GM23338 (cell line): ENCODE results near the gene NAXE. TPM values are rescaled to one million over a fixed set of nuclear protein-coding genes. Genes with fewer than 3 reads are reported as not detected.

Experiments
- ATAC-seq: fragments of 200-7000 bp; cut with Tn5 transposase; 3 replicates; pipeline ENCODE4 v1.9.1; 2020
- DNase-seq: peaks from one replicate; pipeline ENCODE4 v3.0.0-alpha.2; 2015; ENCODE audit warnings: low spot score
- H2AFZ ChIP-seq: fragments of 200-600 bp; sonication (generic); 2 replicates; pipeline ENCODE4 v1.8.0; 2016; ENCODE audit warnings: antibody characterized with exemption, mild to moderate bottlenecking, moderate library complexity
- H3F3A ChIP-seq: fragments of 200-600 bp; sonication (generic); replicated peaks from 2 replicates; pipeline ENCODE4 v1.8.0; 2017; ENCODE audit warnings: antibody characterized with exemption, mixed run types, low read depth
- H3K27ac ChIP-seq: fragments of 200-600 bp; sonication (generic); 2 replicates; pipeline ENCODE4 v1.6.1; 2016; ENCODE audit warnings: low read depth
- H3K27me3 ChIP-seq: fragments of 200-600 bp; sonication (generic); 2 replicates; pipeline ENCODE4 v1.8.0; 2016; ENCODE audit warnings: mild to moderate bottlenecking, mixed run types, moderate library complexity; ENCODE audit not compliant: insufficient read depth
- H3K36me3 ChIP-seq: fragments of 200-600 bp; sonication (generic); 2 replicates; pipeline ENCODE4 v1.8.0; 2016; ENCODE audit warnings: mild to moderate bottlenecking; ENCODE audit not compliant: insufficient read depth
- H3K4me1 ChIP-seq: fragments of 200-600 bp; sonication (generic); 2 replicates; pipeline ENCODE4 v1.8.0; 2016; ENCODE audit warnings: mild to moderate bottlenecking, moderate library complexity; ENCODE audit not compliant: insufficient read depth
- H3K4me2 ChIP-seq: fragments of 200-600 bp; sonication (generic); 2 replicates; pipeline ENCODE4 v1.7.1; 2017; ENCODE audit warnings: mixed run types
- H3K4me3 ChIP-seq: fragments of 200-600 bp; sonication (generic); 2 replicates; pipeline ENCODE4 v1.6.1; 2016; ENCODE audit warnings: mixed run types
- H3K79me2 ChIP-seq: fragments of 200-600 bp; sonication (generic); replicated peaks from 2 replicates; pipeline ENCODE4 v1.8.0; 2017; ENCODE audit warnings: mild to moderate bottlenecking; ENCODE audit not compliant: insufficient read depth
- H3K9me2 ChIP-seq: fragments of 200-600 bp; sonication (generic); 2 replicates; pipeline ENCODE4 v1.8.0; 2017; ENCODE audit not compliant: insufficient read depth
- H4K20me1 ChIP-seq: fragments of 200-600 bp; sonication (generic); replicated peaks from 2 replicates; pipeline ENCODE4 v1.8.0; 2017; ENCODE audit warnings: mild to moderate bottlenecking; ENCODE audit not compliant: insufficient read depth
- H3K27ac Mint-ChIP-seq: 2 replicates; pipeline ENCODE4 v1.8.0; 2020; ENCODE audit warnings: inconsistent platforms, mild to moderate bottlenecking, moderate library complexity, mixed read lengths
- H3K27me3 Mint-ChIP-seq: 3 replicates; pipeline ENCODE4 v1.8.0; 2022; ENCODE audit warnings: low read depth, mild to moderate bottlenecking, moderate library complexity, mixed read lengths, inconsistent platforms; ENCODE audit not compliant: insufficient read depth, poor library complexity
- H3K36me3 Mint-ChIP-seq: 3 replicates; pipeline ENCODE4 v1.8.0; 2021; ENCODE audit warnings: low read depth, mild to moderate bottlenecking, inconsistent platforms, moderate library complexity, mixed read lengths
- H3K4me1 Mint-ChIP-seq: 3 replicates; pipeline ENCODE4 v1.8.0; 2020; ENCODE audit warnings: mild to moderate bottlenecking, inconsistent platforms, mixed read lengths
- H3K4me3 Mint-ChIP-seq: 3 replicates; pipeline ENCODE4 v1.8.0; 2021; ENCODE audit warnings: moderate library complexity, mild to moderate bottlenecking, inconsistent platforms, mixed read lengths
- H3K9me3 Mint-ChIP-seq: 3 replicates; pipeline ENCODE4 v1.8.0; 2020; ENCODE audit warnings: moderate library complexity, mild to moderate bottlenecking, inconsistent platforms, mixed read lengths
- CREB1 ChIP-seq: fragments of 250-450 bp; sonication (Bioruptor Pico); IDR thresholded peaks from 2 replicates; pipeline ENCODE4 v1.5.0; 2020; ENCODE audit warnings: low read depth, mild to moderate bottlenecking, moderate library complexity
- EZH2 ChIP-seq: fragments of 200-600 bp; sonication (generic); IDR thresholded peaks from one replicate; pipeline ENCODE4 v1.8.0; 2017; ENCODE audit warnings: antibody characterized with exemption, mild to moderate bottlenecking, low read depth; ENCODE audit not compliant: unreplicated experiment
- JUNB ChIP-seq: IDR thresholded peaks from one replicate; pipeline ENCODE4 v1.6.1; 2016; ENCODE audit warnings: antibody characterized with exemption; ENCODE audit not compliant: unreplicated experiment
- STAT1 ChIP-seq: IDR thresholded peaks from one replicate; pipeline ENCODE4 v1.6.1; 2016; ENCODE audit warnings: antibody characterized with exemption; ENCODE audit not compliant: unreplicated experiment
- ZNF114 ChIP-seq: fragments of 250-450 bp; sonication (Bioruptor Pico); IDR thresholded peaks from 2 replicates; pipeline ENCODE4 v1.5.0; 2020; ENCODE audit warnings: mild to moderate bottlenecking, moderate library complexity
- polyA plus RNA-seq: library from polyadenylated mRNA; unstranded; fragments of >200 nt; fragmentation: Nextera tagmentation; extraction: Ambion mirVana; gene quantifications from 2 replicates; pipeline ENCODE4 v1.2.1, GENCODE V29; 2016
- total RNA-seq: library from RNA; depleted of rRNA; stranded (reverse); fragments of >200 nt; shearing (Covaris generic); gene quantifications from 2 replicates; pipeline ENCODE4 v1.2.3, GENCODE V29; 2014
- TF ChIP-seq, protein P1 (sequence below), 2 experiments: fragments of 200-600 bp in 1 of 2; sonication (generic) in 1 of 2; conservative IDR thresholded peaks; 2 replicates each; pipeline versions ENCODE4 v1.5.1 to v1.6.1; 2016 to 2017; ENCODE audit warnings: antibody characterized with exemption in 2 of 2, low read depth in 2 of 2, mild to moderate bottlenecking in 2 of 2, moderate library complexity in 1 of 2
- TF ChIP-seq, protein P2 (sequence below): IDR thresholded peaks from one replicate; pipeline ENCODE4 v1.6.1; 2018; ENCODE audit warnings: antibody characterized with exemption; ENCODE audit not compliant: unreplicated experiment
- TF ChIP-seq, protein P3 (sequence below): fragments of 250-450 bp; sonication (Bioruptor Pico); IDR thresholded peaks from 2 replicates; pipeline ENCODE4 v1.5.0; 2020; ENCODE audit warnings: mild to moderate bottlenecking, moderate library complexity
- TF ChIP-seq, protein P4 (sequence below): IDR thresholded peaks from 2 replicates; pipeline ENCODE4 v1.6.1; 2016; ENCODE audit warnings: antibody characterized with exemption

Gene NAXE
- total and polyA plus RNA-seq, 2 experiments from 2014 or later, result 82.1 to 87.5 TPM

DNA sequence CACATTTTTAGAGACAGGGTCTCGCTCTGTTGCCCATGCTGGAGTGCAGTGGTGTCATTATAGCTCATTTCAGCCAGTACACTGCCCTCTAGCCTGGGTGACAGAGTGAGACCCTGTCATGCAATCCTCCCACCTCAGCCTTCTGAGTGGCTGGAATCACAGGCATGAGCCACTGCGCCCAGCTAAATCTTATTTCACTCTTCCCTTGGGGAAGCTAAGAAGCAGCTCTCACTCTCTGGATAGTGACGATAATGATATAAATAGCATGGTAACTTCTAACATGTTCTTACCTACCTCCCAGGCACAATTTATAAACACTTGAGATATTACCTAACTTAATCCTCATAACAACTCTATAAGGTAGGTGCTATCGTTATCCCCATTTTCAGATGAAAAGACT is 44.1 kb upstream of the NAXE start (continued):
- TF ChIP-seq, protein P1, sequence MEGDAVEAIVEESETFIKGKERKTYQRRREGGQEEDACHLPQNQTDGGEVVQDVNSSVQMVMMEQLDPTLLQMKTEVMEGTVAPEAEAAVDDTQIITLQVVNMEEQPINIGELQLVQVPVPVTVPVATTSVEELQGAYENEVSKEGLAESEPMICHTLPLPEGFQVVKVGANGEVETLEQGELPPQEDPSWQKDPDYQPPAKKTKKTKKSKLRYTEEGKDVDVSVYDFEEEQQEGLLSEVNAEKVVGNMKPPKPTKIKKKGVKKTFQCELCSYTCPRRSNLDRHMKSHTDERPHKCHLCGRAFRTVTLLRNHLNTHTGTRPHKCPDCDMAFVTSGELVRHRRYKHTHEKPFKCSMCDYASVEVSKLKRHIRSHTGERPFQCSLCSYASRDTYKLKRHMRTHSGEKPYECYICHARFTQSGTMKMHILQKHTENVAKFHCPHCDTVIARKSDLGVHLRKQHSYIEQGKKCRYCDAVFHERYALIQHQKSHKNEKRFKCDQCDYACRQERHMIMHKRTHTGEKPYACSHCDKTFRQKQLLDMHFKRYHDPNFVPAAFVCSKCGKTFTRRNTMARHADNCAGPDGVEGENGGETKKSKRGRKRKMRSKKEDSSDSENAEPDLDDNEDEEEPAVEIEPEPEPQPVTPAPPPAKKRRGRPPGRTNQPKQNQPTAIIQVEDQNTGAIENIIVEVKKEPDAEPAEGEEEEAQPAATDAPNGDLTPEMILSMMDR (conservative IDR thresholded peaks at IDR 0.05; ENCODE audit: low read depth in 2 of 2), result no peak
- no peak for TF ChIP-seq STAT1

DNA sequence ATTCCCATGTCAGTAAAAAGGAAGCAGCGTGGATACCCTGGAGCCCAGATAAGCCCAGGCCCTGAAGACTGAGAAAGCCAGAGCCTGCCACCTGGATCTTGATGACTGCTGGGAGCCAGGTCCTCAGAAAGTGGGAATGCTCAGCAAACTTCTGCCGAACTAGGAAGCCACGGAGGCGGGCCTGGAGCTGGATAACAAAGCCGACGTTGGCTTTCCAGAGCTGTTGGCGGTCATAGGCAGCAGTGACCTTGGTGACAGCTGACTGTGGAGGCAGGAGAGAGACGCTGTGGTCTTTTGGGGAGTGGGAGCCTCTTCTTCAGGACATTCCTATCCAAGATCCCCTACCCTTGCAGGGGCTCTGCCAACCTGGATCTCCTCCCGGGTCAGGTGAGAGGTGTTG is 43.6 kb upstream of the NAXE start:
- Mint-ChIP-seq H3K27me3 (peaks cover 7% of the 10 kb centered on the region), H3K27ac (no peak overlapping the region), H3K4me3 (no peak overlapping the region), H3K36me3 (peaks cover 16% of the 10 kb centered on the region), H3K9me3 (no peaks in the 10 kb centered on the region), H3K4me1 (no peaks in the 10 kb centered on the region)
- Histone ChIP-seq H3K27me3 (no peaks in the 10 kb centered on the region), H3F3A (no peaks in the 10 kb centered on the region), H4K20me1 (no peaks in the 10 kb centered on the region; the same call in 1 of the 2 replicates), H3K4me3 (no peak overlapping the region), H3K4me1 (no peaks in the 10 kb centered on the region), H3K36me3 (no peaks in the 10 kb centered on the region), H3K79me2 (no peaks in the 10 kb centered on the region), H2AFZ (no peak overlapping the region), H3K9me2 (no peaks in the 10 kb centered on the region), H3K27ac (no peak overlapping the region), H3K4me2 (no peak overlapping the region)
- TF ChIP-seq, protein P2, sequence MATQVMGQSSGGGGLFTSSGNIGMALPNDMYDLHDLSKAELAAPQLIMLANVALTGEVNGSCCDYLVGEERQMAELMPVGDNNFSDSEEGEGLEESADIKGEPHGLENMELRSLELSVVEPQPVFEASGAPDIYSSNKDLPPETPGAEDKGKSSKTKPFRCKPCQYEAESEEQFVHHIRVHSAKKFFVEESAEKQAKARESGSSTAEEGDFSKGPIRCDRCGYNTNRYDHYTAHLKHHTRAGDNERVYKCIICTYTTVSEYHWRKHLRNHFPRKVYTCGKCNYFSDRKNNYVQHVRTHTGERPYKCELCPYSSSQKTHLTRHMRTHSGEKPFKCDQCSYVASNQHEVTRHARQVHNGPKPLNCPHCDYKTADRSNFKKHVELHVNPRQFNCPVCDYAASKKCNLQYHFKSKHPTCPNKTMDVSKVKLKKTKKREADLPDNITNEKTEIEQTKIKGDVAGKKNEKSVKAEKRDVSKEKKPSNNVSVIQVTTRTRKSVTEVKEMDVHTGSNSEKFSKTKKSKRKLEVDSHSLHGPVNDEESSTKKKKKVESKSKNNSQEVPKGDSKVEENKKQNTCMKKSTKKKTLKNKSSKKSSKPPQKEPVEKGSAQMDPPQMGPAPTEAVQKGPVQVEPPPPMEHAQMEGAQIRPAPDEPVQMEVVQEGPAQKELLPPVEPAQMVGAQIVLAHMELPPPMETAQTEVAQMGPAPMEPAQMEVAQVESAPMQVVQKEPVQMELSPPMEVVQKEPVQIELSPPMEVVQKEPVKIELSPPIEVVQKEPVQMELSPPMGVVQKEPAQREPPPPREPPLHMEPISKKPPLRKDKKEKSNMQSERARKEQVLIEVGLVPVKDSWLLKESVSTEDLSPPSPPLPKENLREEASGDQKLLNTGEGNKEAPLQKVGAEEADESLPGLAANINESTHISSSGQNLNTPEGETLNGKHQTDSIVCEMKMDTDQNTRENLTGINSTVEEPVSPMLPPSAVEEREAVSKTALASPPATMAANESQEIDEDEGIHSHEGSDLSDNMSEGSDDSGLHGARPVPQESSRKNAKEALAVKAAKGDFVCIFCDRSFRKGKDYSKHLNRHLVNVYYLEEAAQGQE, result no peak
- TF ChIP-seq ZNF114 (CRISPR knock-in tag) (no peak), EZH2 (no peak), JUNB (no peak), CREB1 (CRISPR knock-in tag) (no peak)
- TF ChIP-seq, protein P3, sequence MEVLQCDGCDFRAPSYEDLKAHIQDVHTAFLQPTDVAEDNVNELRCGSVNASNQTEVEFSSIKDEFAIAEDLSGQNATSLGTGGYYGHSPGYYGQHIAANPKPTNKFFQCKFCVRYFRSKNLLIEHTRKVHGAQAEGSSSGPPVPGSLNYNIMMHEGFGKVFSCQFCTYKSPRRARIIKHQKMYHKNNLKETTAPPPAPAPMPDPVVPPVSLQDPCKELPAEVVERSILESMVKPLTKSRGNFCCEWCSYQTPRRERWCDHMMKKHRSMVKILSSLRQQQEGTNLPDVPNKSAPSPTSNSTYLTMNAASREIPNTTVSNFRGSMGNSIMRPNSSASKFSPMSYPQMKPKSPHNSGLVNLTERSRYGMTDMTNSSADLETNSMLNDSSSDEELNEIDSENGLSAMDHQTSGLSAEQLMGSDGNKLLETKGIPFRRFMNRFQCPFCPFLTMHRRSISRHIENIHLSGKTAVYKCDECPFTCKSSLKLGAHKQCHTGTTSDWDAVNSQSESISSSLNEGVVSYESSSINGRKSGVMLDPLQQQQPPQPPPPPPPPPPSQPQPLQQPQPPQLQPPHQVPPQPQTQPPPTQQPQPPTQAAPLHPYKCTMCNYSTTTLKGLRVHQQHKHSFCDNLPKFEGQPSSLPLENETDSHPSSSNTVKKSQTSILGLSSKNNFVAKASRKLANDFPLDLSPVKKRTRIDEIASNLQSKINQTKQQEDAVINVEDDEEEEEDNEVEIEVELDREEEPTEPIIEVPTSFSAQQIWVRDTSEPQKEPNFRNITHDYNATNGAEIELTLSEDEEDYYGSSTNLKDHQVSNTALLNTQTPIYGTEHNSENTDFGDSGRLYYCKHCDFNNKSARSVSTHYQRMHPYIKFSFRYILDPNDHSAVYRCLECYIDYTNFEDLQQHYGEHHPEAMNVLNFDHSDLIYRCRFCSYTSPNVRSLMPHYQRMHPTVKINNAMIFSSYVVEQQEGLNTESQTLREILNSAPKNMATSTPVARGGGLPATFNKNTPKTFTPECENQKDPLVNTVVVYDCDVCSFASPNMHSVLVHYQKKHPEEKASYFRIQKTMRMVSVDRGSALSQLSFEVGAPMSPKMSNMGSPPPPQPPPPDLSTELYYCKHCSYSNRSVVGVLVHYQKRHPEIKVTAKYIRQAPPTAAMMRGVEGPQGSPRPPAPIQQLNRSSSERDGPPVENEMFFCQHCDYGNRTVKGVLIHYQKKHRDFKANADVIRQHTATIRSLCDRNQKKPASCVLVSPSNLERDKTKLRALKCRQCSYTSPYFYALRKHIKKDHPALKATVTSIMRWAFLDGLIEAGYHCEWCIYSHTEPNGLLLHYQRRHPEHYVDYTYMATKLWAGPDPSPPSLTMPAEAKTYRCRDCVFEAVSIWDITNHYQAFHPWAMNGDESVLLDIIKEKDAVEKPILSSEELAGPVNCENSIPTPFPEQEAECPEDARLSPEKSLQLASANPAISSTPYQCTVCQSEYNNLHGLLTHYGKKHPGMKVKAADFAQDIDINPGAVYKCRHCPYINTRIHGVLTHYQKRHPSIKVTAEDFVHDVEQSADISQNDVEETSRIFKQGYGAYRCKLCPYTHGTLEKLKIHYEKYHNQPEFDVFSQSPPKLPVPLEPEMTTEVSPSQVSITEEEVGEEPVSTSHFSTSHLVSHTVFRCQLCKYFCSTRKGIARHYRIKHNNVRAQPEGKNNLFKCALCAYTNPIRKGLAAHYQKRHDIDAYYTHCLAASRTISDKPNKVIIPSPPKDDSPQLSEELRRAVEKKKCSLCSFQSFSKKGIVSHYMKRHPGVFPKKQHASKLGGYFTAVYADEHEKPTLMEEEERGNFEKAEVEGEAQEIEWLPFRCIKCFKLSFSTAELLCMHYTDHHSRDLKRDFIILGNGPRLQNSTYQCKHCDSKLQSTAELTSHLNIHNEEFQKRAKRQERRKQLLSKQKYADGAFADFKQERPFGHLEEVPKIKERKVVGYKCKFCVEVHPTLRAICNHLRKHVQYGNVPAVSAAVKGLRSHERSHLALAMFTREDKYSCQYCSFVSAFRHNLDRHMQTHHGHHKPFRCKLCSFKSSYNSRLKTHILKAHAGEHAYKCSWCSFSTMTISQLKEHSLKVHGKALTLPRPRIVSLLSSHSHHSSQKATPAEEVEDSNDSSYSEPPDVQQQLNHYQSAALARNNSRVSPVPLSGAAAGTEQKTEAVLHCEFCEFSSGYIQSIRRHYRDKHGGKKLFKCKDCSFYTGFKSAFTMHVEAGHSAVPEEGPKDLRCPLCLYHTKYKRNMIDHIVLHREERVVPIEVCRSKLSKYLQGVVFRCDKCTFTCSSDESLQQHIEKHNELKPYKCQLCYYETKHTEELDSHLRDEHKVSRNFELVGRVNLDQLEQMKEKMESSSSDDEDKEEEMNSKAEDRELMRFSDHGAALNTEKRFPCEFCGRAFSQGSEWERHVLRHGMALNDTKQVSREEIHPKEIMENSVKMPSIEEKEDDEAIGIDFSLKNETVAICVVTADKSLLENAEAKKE, result no peak
- TF ChIP-seq, protein P1 (conservative IDR thresholded peaks at IDR 0.05; ENCODE audit: low read depth in 2 of 2), result no peak
- TF ChIP-seq, protein P4, sequence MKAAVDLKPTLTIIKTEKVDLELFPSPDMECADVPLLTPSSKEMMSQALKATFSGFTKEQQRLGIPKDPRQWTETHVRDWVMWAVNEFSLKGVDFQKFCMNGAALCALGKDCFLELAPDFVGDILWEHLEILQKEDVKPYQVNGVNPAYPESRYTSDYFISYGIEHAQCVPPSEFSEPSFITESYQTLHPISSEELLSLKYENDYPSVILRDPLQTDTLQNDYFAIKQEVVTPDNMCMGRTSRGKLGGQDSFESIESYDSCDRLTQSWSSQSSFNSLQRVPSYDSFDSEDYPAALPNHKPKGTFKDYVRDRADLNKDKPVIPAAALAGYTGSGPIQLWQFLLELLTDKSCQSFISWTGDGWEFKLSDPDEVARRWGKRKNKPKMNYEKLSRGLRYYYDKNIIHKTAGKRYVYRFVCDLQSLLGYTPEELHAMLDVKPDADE, result no peak
- ATAC-seq, result no peak
- no peak for DNase-seq
